Muscle of leg (tissue), 11 donors: ENCODE results near the gene TNFSF18. TPM values are rescaled to one million over a fixed set of nuclear protein-coding genes. Genes with fewer than 3 reads are reported as not detected.
A peak's percentile ranks its signal among the peaks of the same experiment; 100 is the strongest.

Source experiments
- DNase-seq: peaks from one replicate; pipeline ENCODE4 v3.0.0; 2013
- H3K27ac ChIP-seq: one replicate; pipeline ENCODE4 v1.5.1; 2013; ENCODE audit warnings: mild to moderate bottlenecking, low read length, control low read depth
- H3K27me3 ChIP-seq: one replicate; pipeline ENCODE4 v1.6.1; 2013; ENCODE audit warnings: low read length; ENCODE audit not compliant: control insufficient read depth, insufficient read depth
- H3K36me3 ChIP-seq: one replicate; pipeline ENCODE4 v1.6.1; 2013; ENCODE audit warnings: low read length; ENCODE audit not compliant: control insufficient read depth, insufficient read depth
- H3K4me1 ChIP-seq: one replicate; pipeline ENCODE4 v1.6.1; 2013; ENCODE audit warnings: low read length; ENCODE audit not compliant: control insufficient read depth, insufficient read depth
- H3K4me3 ChIP-seq: one replicate; pipeline ENCODE4 v1.5.1; 2013; ENCODE audit warnings: low read length, control low read depth
- H3K9me3 ChIP-seq: replicated peaks from 2 replicates; pipeline ENCODE4 v1.6.1; 2013; ENCODE audit warnings: low read depth, low read length; ENCODE audit not compliant: control insufficient read depth
- WGBS: methylation state at CpG from one replicate; pipeline ENCODE4 v1.1.5; 2013; ENCODE audit warnings: missing lambda C conversion rate; ENCODE audit not compliant: insufficient coverage; 5-methylcytosine and 5-hydroxymethylcytosine counted together
- polyA plus RNA-seq, 8 donors: library from polyadenylated mRNA; unstranded; fragments of 120-200 nt; gene quantifications; one replicate each; pipeline versions ENCODE4 v1.2.1 to v1.2.3, GENCODE V29; 2013; ENCODE audit warnings: inconsistent platforms in 1 of 8, low replicate concordance in 1 of 8; ENCODE audit not compliant: insufficient read length in 8 of 8, insufficient read depth in 1 of 8
- total RNA-seq: library from RNA; stranded (reverse); fragments of 120-200 nt; gene quantifications from one replicate; pipeline ENCODE4 v1.2.4, GENCODE V29; 2013

TNFSF18 gene
- total and polyA plus RNA-seq, 9 donors, result 0.10 to 0.21 (median 0.16) TPM; not detected in 1

DNA sequence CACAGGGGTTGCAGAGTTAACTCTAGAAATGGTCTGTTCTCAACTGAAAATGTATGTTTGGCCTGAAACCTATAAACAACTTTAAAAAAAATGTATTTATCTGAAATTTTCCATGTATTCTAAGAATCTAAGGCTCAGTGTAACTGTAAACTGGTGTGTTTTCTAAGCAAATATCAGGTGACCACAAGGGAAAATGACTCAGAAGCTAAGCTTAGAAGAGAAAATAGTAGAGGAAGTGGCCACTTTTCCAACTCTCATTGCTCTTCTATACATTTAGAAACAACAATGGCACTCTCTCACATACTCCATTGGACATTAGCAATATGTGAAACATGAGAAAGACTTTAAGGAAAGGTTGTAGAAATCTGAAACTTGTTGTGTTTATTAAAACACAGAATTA, 7.5 kb downstream of the TNFSF18 start:
- Histone ChIP-seq H3K36me3 (no peaks in the 10 kb centered on the region), H3K9me3 (no peaks in the 10 kb centered on the region), H3K4me3 (no peak overlapping the region), H3K27me3 (no peaks in the 10 kb centered on the region), H3K27ac (no peak overlapping the region), H3K4me1 (no peaks in the 10 kb centered on the region)
- peak; percentile 24 for DNase-seq

DNA sequence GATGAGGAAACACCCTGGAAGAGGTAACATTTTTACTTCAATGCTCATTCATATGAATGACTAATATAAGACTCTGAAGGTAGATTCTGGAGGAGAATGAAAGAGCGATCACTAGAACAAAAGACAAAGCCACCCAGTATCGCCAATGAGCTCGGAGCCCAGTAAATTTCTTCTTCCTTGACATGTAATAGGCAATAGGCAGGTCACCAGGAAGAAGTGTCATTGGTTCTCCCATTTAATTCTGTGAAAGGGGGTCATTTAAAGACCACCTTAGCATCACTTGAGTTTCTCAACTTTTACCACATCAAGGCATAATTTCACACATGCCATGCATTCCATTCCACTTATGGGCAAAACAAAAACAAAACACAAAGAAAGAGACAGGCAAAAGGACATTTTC, 7.9 kb downstream of the TNFSF18 start:
- no CpG with 5 or more reads among the region's 3 CpGs for WGBS
- DNase-seq, result no peak

DNA sequence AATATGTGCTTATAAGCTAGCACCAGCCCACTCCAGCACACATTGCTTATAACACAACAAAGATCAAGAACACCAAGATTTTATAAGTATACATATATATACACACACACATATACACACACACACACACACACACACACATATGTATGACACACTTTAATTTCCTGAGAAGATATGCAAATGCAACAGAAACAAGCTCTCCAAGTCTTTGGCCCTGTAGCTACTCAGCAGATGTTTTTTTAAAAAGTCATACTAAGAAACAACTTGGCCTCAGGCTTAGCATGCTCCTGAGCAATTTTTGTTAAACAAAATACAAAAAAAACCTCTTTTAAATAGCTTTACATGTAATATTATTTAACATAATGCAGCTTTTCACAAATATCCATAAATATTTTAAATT, 11.1 kb downstream of the TNFSF18 start:
- H3K9me3 ChIP-seq, result no peaks in the 10 kb centered on the region
- DNase-seq, result no peak
- no peaks in the 10 kb centered on the region for H3K36me3 ChIP-seq
- H3K27me3 ChIP-seq, result no peaks in the 10 kb centered on the region
- no peaks in the 10 kb centered on the region for H3K4me1 ChIP-seq
- H3K27ac ChIP-seq, result no peak overlapping the region
- H3K4me3 ChIP-seq, result no peak overlapping the region

More for the DNA sequence above, 7.9 kb downstream of the TNFSF18 start:
- Histone ChIP-seq H3K27me3 (no peaks in the 10 kb centered on the region), H3K9me3 (no peaks in the 10 kb centered on the region), H3K36me3 (no peaks in the 10 kb centered on the region), H3K4me3 (no peak overlapping the region), H3K4me1 (no peaks in the 10 kb centered on the region), H3K27ac (no peak overlapping the region)

DNA sequence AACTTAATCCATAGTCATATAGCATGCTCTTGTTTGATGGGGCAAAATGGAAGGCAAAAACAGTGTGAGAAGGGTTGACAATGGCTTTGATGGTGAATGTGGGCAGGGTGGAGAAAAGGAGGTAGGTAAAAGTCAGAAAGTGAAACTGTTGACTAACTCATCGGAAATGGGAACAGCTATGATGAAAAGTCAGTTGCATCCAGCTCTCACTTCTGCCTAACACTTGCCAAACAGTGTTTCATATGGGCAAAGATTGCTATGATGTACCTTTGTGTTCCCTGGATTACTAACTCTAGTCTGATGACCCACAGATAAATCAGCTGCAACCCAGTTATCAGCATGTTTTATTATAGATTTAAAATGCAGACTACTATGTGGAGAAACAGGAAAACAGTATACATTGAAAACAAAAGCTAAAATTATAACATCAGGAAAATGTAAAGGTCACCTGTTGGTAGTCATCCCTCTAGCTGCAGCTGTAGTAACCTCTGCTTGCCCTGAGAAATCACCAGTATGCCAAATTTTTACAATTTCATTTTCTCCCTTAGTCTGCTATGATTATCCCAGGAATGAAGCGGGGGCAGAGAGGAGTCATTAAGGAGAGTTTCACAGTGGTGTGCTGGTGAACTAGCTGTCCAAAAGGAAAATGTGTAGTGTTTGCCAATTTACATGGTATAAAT, 11.7 kb downstream of the TNFSF18 start:
- no peaks in the 10 kb centered on the region for H3K27me3 ChIP-seq
- H3K36me3 ChIP-seq, result no peaks in the 10 kb centered on the region
- 80% methylated on average over 1 of the region's 2 CpGs for WGBS
- H3K9me3 ChIP-seq, result no peaks in the 10 kb centered on the region
- no peaks in the 10 kb centered on the region for H3K4me1 ChIP-seq
- no peak for DNase-seq
- H3K4me3 ChIP-seq, result no peak overlapping the region
- H3K27ac ChIP-seq, result no peak overlapping the region

DNA sequence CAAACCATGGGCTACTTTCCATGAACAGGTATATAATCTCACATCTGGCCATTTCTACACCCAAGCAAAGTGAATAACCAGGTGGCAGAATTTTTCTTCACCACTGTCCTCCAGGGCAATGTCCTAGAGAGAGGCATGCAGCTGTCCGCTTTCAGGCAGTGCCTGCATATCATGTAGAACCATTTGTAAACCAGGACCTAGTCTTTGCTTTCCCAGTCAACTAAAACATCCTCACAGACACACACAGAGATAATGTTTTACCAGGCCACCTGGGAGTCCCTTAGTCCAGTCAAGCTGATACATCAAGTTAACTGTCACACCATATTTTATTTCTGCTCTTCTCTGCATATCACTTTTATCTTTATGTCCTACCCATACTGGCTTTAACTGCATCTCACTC, 26.2 kb downstream of the TNFSF18 start:
- no peaks in the 10 kb centered on the region for H3K27me3 ChIP-seq
- H3K9me3 ChIP-seq, result no peaks in the 10 kb centered on the region
- no peak overlapping the region for H3K27ac ChIP-seq
- no peak overlapping the region for H3K4me3 ChIP-seq
- no peaks in the 10 kb centered on the region for H3K4me1 ChIP-seq
- WGBS, result 89% methylated on average over 1 of the region's 1 CpG
- no peak for DNase-seq
- no peaks in the 10 kb centered on the region for H3K36me3 ChIP-seq

DNA sequence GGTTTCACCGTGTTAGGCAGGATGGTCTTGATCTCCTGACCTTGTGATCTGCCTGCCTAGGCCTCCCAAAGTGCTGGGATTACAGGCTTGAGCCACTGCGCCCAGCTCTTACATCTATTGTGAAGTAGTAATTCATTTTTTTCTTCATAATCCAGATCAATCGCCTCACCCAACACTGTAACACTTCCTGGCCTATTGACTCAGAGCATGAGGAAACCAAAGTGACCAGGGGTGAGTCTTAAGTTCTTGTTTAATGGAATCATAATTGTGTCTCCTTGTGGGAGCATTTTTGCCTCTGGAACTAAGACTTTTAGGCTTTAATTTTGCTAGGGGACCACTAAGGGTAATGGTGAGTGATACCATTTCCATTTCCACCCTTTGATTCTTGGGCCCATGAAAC, 27.4 kb downstream of the TNFSF18 start:
- H3K27me3 ChIP-seq, result no peaks in the 10 kb centered on the region
- H3K27ac ChIP-seq, result no peak overlapping the region
- H3K4me3 ChIP-seq, result no peak overlapping the region
- no peaks in the 10 kb centered on the region for H3K4me1 ChIP-seq
- no peaks in the 10 kb centered on the region for H3K9me3 ChIP-seq
- DNase-seq, result no peak
- H3K36me3 ChIP-seq, result no peaks in the 10 kb centered on the region
- no CpG with 5 or more reads among the region's 3 CpGs for WGBS

DNA sequence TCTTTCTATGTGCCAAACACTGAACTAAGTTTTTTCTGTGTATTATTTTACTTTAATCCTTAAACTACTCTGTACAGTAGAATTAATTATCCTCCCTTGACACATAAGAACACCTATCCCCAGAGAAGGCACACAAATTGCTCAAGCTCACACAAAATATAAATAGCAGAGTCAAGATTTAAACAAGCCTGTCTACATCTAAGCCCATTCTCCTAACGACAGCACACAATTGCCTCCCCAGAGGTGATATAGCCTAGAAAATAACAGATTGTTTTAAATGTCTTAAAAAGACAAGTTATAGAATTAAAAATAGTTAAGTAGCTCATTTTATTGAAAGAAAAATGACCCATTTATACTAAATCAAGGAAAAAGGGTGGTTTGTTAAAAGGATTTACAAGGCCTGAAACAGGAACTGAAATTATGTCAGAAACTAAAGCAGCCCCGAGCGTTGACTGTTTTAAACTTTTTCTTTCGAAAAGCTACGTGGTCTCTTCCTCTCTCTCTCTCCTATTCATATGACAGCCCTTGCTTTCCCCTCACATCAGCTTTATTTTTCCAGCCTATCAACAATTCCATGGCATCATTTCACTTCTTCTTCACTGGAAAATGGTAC, 30.5 kb downstream of the TNFSF18 start:
- Histone ChIP-seq H3K9me3 (no peaks in the 10 kb centered on the region), H3K27ac (peak overlapping the region; percentile 67), H3K36me3 (no peaks in the 10 kb centered on the region), H3K4me1 (no peaks in the 10 kb centered on the region), H3K4me3 (no peak overlapping the region), H3K27me3 (no peaks in the 10 kb centered on the region)
- 75% methylated on average over 4 of the region's 5 CpGs for WGBS
- peak; percentile 70 for DNase-seq

DNA sequence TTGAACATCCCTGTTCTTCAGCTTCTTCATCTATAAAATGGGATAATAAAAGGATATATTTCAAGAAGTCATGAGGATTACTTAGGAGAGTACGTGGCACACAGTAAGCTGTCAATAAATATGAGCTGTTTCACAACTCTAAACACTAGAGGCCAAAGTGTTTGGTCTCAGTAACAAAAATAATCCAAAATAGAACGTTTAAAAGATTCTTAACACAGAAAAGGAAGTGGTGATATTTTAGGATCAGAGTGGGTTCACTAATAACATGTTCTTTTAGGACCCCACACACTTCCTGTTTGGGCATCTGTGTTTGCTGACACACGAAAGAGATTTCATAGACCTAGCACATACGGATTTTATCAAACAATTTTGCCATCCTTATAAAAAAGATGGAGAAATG, 32.9 kb downstream of the TNFSF18 start:
- DNase-seq, result peak; percentile 40
- H3K27ac ChIP-seq, result no peak overlapping the region
- H3K4me3 ChIP-seq, result no peak overlapping the region
- no peaks in the 10 kb centered on the region for H3K4me1 ChIP-seq
- no peaks in the 10 kb centered on the region for H3K27me3 ChIP-seq
- no peaks in the 10 kb centered on the region for H3K36me3 ChIP-seq
- no peaks in the 10 kb centered on the region for H3K9me3 ChIP-seq
- WGBS, result no CpG with 5 or more reads among the region's 4 CpGs

DNA sequence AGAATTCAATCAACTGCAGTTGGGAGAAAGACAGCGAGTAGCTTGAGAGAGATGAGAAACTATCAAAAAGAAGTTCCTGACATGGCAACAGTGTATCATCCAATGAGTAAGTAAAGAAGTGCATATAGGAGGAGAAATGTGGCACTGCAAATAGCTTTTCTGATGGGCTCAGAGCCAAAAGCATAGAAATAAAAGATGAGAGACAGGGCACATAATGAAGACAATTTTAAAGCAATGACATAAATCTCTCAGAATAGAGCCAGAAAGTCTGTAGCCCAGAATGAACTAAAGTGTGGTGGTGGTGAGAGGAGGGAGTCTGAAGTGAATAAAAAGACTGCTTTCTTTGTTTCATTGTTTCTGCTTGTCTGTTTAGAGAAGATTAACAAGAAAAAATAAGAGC, 34.3 kb downstream of the TNFSF18 start:
- Histone ChIP-seq H3K36me3 (no peaks in the 10 kb centered on the region), H3K27ac (no peak overlapping the region), H3K9me3 (no peaks in the 10 kb centered on the region), H3K4me1 (no peaks in the 10 kb centered on the region), H3K4me3 (no peak overlapping the region), H3K27me3 (no peaks in the 10 kb centered on the region)
- 83% methylated on average over 1 of the region's 1 CpG for WGBS
- DNase-seq, result no peak

DNA sequence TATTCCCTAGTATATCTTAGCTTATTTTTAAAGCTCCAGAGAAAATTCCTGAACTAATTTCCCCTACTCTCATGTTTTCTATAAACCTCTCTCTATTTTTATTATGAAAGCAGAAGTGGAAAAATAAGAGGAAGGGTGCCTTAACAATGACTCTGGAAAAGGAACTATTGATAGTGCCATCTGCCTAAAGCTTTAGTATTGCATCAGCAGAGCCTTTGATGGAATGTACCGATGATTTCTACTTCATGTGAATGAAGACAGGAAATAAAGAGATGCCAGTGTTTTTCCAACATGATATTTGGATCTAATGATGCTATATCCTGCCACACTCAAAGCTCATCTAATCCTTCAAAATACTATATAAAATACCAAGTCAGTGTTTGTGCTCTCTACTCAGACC, 35.1 kb downstream of the TNFSF18 start:
- no peak overlapping the region for H3K4me3 ChIP-seq
- no peak overlapping the region for H3K27ac ChIP-seq
- H3K27me3 ChIP-seq, result no peaks in the 10 kb centered on the region
- H3K36me3 ChIP-seq, result no peaks in the 10 kb centered on the region
- peak; percentile 66 for DNase-seq
- H3K9me3 ChIP-seq, result no peaks in the 10 kb centered on the region
- no peaks in the 10 kb centered on the region for H3K4me1 ChIP-seq
- no CpG with 5 or more reads among the region's 1 CpG for WGBS

DNA sequence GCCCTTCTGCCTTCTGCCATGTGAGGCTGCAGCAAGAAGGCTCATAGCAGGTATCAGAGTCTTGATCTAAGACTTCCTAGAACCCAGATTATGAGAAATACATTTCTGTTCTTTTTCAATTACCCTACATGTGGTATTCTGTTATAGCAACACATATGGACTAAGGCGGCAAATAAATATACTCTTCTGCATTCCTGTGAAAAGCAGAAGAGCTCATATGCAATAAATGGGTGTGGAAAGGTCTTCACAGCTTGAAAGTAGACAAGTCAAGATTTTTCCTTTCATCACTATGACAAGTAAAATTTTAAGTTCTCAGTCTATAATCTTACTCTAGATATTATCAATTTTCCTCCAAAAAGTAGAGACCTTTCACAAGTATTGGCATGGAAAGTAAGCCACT, 36.6 kb downstream of the TNFSF18 start:
- no peak overlapping the region for H3K27ac ChIP-seq
- H3K4me3 ChIP-seq, result no peak overlapping the region
- no peaks in the 10 kb centered on the region for H3K9me3 ChIP-seq
- WGBS, result no CpG with 5 or more reads among the region's 1 CpG
- H3K4me1 ChIP-seq, result no peaks in the 10 kb centered on the region
- no peak for DNase-seq
- no peaks in the 10 kb centered on the region for H3K27me3 ChIP-seq
- no peaks in the 10 kb centered on the region for H3K36me3 ChIP-seq
